Measurements from ENCODE around the gene CPZ.
"Not testable (repeated sequence)": the region's sequence is repeated elsewhere in the genome, so short reads cannot be mapped to it uniquely, and the experiment has no call there.

CPZ gene

DNA sequence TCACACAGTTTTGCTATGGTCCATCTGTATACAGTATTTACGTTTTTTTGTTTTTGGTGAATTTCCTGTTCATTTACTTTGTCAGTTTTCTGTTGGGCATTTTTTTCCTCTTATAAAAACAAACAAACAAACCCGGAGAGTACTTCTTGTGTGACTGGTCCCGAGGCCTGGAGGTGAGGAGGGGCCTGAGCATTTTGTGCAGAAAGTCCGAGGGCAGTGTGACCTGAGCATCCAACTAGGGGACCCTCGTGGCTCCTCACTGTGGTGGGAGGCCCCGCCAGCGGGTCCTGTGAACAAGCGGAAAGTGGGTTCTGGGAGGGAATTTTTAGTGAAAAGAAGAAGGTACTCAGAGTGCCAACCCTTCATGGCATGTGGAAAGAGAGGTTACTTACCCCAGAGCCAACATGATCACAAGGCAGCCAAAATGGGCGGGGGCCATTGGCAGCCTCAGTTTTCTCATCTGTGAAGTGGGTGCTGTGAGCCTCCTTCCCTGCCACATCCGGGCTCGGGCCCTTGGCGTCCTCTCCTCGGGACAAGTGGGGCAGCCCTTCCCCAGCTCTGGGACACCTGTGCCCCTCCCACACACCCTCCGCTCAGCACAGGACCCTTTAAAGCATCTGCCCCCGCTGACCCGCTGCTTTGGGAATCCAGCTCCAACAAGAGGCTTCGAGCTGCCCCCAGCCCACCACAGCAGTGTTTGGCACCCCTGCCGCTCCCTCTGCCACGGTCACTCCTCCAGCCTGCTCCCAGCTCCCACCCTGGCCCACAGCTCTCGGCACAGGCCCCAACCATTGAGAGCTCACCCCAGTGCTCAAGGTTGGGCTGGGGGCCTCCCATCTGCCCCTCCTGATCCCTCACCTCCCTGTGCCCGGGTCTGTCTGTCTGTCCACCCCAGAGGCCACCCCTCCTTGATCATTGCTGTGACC lies 35.2 kb upstream of the CPZ start:
- DNase-seq = no peak

DNA sequence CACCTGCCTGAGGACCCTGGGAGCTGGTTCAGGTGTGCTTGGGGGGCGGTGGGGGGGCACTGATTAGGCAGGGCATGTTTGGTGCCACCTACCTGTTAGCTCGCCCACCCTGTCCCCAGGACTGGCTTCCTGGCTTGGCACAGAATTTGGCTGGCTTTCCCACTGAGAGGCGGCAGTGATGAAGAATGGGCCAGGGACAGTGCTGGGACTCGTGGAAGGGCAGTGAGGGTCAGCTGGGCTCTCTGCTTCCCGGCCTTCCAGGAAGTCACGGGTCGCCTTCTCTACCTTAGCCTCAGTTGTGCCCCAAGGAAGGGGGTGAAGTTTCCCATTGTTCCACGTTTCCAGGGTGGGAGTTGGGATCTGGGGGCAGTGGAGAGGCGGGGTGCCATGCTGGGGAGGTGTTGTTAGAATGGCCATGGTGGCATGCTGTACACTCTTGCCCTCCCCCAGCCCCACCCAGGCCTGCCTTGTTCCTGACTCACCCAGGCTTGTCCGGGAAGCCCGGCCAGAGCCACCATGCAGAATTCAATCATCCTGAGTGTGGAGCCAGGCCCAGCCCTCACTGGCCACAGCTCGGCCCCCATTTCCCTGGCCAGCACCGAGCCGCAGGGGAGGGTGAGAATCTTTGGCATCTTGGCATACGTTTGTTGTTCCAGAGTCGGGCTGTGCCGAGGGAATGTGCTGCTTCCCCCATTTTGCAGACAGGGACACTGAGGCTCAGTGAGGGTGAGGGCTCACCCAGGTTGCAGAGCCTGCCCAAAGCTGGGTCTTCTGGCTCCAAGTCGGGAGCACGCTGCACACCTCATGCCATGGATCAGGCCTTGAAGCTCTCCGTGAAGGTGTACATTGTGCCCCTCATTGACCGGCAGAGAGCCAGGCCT lies 34.2 kb upstream of the CPZ start:
- no peak for DNase-seq

DNA sequence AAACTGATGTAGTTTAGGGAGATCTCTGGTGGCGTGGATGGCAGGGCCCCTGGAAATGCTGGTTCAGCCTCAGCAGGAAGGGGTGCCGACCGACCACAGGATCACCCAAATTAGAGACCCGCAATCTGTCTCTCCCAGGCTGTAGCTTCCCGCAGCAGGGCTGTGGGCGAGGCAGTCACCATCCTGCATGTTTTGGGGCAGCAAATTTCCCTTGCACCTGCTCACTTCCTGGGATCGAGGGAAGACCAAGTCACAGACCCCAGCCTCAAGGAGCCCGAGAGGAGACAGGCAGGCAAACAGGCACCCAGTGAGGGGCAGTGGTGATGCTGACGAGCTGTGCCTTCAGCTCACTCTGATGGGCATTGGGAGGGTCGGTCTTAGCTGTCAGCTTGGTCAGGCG lies 33.6 kb upstream of the CPZ start:
- no peak for DNase-seq

DNA sequence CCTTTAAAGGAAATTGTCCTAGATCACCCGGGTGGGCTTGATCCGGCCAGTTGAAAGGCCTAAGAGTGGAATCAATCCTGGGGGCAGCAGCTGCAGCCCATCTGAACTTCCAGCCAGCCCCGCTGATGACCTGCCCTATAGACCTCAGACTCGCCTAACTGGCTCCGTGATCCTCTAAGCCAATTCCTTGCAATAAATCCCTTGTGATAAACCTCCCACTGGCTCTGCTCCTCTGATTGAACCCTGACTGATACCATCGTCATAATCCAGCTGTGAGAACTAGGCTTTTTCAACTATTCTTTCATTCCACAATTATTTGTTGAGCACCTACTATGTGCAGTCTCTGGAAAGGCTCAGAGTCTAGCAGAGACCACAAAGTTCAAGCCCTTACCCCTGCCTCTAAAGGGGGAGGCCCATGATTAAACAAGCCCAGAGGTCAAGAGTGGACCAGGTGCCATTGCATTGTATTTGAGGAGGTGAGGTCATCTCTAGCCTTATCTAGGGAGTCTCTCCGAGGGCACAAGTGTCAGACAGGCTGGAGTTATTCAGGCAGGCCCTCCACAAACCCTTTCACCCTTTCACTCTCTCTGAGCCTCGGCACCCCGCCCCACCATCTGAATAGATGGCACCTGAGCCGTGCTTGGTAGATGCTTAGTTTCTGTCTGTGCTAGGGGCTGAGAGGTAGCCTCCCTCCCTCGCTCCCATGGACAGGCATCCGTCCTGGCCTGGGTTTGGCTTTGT lies 32.9 kb upstream of the CPZ start:
- no peak for DNase-seq

DNA sequence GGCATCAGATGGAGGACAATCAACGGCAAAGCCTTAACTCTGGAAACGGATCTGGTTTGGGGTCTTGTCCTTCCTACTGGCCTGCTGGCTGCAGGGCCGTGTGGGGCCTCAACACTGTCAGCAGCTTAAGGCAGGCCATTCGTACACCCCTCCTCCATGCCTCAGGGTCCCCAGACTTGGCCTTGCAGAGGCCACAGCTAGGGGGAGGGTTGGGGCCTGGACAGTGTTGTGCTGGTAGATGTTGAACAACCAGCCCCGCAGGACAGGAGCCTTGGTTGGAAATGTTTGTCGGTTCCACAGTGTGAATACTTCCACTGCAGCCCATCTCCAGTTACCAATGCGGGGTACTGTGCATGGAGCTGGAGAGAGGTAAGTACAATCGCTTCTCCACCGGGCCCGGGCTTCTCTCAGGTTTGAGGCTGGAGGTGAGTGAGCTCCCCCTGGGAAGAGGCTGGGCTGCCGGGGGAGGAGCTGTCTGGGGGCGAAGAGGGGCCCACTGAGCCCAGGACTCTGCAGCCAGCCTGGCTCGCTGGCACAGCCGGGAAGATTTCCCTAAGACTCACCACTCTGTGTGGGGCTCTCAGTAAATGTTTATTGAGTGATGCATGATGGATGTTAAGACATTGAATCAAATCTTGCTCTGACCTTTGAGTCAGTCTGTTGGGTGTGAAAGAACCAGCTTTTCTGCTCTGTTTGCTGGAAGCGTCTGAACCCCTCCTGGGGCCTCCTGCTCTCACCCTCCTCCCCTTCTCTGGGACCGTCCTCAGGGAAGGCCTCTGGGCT lies 32.1 kb upstream of the CPZ start:
- peak; percentile 3 for DNase-seq

DNA sequence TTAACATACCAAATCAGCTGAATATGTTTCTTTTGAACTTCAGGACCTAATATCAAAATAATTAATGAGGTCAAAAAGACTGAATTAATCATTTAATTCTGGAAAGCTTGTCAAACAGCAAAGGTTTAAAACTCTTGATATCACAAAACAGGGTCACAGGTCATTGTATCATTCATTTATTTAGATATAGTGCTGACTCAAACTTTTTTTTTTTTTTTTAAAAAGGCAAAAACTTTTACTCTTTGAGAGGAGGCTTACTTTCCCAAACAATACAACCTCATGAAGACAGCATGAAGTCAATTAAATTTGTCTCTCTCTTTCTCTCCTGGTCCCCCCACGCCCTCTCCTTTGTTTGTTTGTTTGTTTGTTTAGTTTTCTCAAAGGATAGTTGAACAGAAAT lies 28.0 kb upstream of the CPZ start:
- DNase-seq = no peak

DNA sequence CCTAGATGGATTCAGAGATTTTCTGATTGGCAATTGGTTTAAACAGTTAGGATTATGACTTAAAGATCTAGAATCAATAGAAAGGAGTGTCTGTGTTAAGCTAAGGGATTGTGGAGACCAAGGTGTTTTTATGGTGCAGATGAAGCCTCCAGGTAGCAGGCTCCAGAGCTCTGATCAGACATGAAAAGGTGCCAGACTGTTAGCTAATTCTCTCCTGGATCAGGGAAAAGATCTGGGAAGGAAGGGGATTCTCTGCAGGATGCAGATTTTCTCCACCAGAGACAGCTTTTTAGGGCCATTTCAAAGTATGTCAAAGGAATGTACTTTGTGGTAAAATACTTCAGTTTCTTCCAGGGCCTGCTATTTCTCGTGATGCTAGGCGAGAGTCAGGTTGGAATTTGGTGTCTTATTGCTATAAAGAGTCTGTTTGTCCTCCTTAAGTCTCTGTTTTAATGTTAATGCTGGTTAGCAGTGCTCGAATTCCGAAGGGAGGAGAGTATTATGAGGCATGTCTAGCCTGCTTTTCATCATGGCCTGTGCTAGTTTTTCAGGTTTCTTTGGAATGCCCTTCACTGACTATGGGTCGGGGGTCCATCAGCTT lies 24.4 kb upstream of the CPZ start:
- DNase-seq = no peak

DNA sequence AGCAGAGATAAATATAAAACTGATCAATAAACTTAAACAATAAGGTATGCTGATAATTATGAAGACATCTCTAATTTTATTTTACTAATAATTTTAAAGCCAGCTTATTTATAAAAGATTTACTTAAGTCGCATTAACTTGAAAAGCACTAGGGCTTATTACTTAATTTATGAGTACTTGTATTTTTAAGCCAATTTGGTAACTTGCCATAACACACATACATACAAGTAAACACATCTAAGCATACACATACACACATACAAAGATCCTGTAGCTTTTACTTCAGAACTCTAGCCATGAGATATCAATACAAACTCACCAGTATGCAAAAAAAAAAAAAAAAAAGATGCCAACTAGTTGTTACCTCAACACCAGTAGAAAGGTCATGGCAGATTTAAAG lies 22.4 kb upstream of the CPZ start:
- DNase-seq = no peak

DNA sequence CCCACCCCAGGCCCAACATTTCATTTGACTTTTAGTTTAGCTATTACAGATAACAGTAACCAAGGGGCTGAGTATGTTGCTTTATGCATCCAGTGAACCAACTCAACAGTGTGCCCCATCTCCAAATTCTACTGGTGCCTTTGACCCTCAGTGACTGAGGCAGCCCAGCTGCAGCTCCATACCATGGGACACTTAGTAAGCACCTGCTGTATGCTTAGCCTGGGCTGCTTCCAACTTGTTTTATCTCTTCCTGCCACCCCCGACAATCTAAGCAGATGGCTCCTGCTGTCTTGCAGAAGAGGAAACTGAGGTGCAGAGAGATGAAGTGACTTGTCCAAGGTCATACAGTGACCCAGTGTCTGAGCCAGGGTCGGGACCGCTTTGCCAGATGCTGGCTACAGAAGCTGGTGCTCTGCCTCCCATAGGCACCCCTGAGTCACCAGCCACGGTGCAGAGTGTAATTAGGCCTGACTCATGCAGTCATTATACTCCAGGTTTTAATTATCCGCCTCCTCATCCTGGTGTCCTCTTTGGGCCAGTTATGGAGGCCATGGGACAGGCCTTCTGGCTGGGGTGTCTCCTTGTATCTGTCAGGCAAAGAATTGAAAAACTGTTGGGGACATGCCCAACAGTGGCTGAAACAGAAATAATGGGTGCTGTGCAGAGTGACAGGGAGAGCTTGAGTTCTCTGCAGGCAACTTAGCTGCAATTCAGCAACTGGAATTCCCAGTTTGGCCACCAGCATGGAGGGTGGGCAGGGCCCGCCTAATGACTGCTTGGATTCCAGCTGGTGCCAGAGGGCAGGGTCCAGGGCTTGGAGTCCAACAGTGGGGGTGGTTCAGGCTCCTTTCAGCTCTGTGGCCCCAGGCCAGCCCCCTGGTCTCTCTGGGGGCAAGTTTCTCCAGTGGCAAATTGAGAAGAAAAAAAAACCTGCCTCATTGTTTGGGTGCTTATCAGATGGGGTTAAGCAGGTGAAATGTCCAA lies 20.6 kb upstream of the CPZ start:
- DNase-seq = peak; percentile 5

DNA sequence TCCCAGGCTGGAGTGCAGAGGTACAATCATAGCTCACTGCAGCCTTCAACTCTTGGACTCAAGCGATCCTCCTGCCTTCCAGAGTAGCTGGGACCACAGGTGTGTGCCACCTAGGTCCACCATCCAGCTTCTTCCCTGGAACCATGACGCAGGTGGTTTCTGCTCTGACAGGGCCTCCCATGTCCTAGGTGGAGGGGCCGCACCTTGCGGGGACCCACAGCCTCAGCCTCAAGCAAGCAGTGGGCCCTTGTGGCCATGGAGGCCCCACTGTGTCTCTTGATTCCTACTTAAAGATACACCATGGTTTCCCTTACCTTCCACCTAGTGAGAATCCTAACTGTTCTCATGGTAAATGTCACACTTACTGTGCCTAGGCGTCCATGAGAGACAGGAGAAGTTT lies 19.3 kb upstream of the CPZ start:
- DNase-seq = no peak

DNA sequence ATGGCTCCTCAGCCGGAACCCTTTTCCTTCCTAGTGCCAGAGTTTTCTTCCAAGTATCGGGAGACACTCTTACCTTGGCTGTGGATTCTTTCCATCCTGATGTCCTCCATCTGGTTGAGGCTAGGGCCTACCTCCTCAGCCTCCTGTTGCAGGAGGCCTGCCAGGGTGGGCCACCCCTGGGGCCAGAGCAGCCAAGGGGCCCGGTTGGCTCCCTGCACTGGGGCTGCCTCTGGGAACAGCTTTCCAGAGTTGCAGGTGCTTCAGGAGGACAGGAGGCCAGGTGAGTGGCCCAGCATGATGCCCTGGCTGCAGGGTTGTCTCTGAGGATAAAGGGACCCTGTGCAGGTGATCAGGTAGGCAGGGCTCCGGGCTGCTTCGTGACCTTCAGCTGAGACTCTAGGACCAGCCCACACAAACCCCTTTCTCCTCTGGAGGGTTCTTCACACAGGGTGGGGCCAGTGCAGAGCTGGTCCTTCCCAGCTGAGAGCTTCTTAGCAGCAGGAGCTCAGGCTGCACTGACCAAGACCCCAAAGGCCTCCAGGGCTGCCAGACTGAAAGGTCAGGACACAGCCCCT lies 17.7 kb upstream of the CPZ start:
- DNase-seq = no peak

DNA sequence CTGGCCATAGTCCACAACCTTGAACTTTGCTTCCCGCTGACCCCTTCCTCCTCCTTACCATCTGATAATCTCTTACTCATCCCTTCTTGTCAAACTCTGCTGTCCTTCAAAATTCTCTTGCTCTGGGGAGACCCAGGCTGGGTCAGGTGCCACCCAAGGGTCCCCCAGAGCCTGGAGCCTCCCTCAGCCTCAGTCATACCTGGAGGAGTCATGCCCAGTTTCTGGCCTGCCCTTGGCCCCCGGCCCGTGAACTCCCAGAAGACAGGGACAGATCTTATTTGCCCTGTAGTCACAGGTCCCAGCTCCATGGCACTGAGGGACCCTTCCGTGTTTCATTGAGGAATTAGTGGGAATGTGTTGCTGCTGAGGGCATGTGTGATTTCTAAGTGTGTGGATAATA lies 17.1 kb upstream of the CPZ start:
- peak; percentile 1 for DNase-seq

DNA sequence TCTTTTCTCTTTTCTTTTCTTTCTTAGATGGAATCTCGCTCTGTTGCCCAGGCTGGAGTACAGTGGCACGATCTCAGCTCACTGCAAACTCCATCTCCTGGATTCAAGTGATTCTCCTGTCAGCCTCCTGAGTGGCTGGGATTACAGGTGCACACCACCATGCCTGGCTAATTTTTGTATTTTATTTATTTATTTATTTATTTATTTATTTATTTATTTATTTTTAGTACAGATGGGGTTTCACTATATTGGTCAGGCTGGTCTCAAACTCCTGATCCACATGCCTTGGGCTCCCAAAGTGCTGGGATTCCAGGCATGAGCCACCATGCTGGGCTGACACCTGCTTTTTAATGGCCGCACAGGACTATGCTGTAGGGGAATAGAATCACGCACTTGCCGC lies 16.0 kb upstream of the CPZ start:
- not testable (repeated sequence) for DNase-seq

DNA sequence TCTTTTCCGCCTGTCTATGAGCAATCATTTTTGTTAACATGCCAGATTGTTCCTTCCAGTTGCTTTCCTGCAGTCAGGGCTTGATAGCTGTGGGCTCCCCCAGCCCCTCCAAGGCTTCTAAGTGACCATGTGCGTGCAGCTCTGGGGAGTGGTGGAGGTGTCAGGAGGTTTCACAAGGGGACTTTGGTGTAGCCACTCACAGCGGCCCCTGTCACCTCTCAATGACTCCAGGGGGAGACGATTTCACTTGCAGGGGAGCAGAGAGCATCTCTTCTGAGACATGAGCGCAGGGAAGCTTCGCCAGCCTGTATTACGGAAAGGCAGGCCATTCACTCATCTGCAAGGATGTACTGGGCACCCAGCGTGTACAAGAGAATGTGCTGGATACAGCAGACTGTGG lies 15.5 kb upstream of the CPZ start:
- no peak for DNase-seq

DNA sequence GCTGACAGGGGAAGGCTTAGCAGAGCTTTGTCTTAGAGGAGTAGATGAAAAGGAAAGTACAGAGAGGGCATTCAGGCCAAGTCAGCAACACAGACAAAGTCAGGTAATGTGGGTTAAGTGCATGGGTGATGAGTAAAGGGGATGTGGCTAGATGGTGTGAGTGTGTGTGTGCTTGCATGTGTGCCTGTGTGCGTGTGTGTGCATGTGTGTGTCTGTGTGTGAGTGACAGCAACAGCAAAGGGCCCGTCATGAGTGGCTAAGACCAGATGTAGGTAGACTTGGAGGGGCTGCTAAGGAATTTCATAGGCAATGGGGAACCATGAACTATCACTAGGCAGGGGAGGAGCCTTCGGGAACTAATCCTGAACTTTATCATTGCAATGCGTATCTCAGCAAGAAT lies 14.6 kb upstream of the CPZ start:
- no peak for DNase-seq

DNA sequence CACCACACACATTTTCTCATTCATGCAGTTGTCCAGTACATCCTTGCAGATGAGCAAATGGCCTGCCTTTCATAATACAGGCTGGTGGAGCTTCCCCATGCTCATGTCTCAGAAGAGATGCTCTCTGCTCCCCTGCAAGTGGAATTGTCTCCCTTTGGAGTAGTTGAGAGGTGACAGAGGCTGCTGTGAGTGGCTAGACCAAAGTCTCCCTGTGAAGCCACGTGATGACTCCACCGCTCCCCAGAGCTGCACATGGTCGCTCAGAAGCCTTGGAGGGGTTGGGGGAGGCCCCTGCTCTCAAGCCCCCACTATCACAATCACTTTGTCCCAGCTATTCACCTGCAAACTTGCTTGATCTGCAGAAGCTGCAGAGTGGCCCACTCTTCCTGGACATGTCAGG lies 13.8 kb upstream of the CPZ start:
- DNase-seq = no peak

DNA sequence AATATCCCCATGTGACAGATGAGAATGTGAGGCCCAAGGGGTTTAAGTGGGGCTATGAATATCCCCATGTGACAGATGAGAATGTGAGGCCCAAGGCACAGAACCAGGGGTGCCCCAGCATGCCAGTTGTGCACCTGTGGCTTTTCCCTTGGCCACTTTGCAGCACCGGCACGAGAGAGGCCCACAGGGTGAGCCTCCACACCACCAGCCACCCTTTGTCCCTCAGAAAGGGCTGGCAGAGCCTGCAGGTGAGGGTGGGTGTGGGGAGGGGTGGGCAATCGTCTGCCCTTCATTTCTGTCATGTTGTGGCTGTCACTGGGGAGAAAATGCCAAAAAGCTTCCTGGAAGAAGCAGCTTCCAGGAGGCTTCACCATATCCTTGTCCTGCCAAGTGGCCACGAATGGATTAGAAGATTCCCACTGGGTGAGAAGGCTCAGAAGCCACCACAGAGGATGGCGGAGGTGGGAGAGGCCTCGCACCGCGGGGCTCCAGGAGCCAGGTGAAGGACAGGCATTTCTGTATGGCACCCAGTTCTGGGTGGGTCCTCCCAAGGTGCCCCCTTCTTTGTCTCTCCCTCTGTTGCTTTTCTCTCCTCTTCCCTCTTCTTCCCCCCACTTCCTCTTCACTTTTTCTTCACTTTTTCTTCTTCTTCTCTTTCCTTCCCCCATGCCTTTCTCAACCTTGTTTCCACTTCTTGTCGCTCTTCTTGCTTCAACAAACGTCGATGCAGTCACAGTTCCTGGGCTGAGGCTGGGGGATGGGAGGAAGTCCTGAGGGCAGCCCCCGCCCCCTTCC lies 12.8 kb upstream of the CPZ start:
- DNase-seq = peak; percentile 5

DNA sequence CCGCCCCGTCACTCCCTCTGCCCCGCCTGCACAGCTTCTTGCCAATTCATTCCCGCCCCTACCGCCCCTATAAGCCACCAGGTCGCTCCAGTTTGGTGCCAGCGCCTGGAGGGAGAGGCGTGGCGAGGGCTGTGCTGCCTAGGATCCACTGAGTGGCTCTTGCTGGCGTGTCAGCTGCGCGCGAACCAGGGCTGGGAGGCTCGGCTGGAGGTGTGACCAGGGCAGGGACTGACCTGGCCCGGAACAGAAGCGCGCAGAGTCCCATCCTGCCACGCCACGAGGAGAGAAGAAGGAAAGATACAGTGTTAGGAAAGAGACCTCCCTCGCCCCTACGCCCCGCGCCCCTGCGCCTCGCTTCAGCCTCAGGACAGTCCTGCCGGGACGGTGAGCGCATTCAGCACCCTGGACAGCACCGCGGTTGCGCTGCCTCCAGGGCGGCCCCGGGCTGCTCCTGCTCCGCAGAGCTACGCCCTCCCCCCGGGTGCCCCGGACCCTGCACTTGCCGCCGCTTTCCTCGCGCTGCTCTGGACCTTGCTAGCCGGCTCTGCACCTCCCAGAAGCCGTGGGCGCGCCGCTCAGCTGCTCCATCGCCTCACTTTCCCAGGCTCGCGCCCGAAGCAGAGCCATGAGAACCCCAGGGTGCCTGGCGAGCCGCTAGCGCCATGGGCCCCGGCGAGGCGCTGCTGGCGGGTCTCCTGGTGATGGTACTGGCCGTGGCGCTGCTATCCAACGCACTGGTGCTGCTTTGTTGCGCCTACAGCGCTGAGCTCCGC lies 12.1 kb upstream of the CPZ start, which contains the start of gene GPR78:
TSS of gene GPR78 (plus strand) at position 72 of the 773 bp plus-strand sequence. CDS start at position 663, 591 bp downstream.
- DNase-seq = peak; percentile 20

Data from 8988T (cell line).